Measurements from ENCODE around the gene PDE4D.

PDE4D gene

GRCh38 chr5:59149271-59149670, 744.3 kb downstream of the PDE4D start:
- no peak for DNase-seq (ENCODE audit: low spot score in 2 of 2)
- Histone ChIP-seq H3K36me3 (replicated peaks) (no peaks in the 10 kb centered on the region), H3K27me3 (ENCODE audit: low read depth) (peaks cover 3% of the 10 kb centered on the region; the same call in 1 of the 2 replicates), H3K4me3 (no peak overlapping the region), H3K9me3 (no peaks in the 10 kb centered on the region), H3K4me1 (no peaks in the 10 kb centered on the region)
- in situ Hi-C loops (cut with MboI; ENCODE audit: low sequenced_read_pairs): no loop called here

- Histone ChIP-seq H3K27me3 (ENCODE audit: low read depth) (peaks cover 3% of the 10 kb centered on the region; the same call in 1 of the 2 replicates), H3K36me3 (replicated peaks) (no peaks in the 10 kb centered on the region), H3K4me3 (no peak overlapping the region), H3K4me1 (no peaks in the 10 kb centered on the region), H3K9me3 (no peaks in the 10 kb centered on the region)
- in situ Hi-C loops (cut with MboI; ENCODE audit: low sequenced_read_pairs): no loop called here
- DNase-seq (ENCODE audit: low spot score in 2 of 2): no peak
Measured at GRCh38 chr5:59146729-59147128, 746.8 kb downstream of the PDE4D start.

- no peak overlapping the region for H3K4me3 ChIP-seq
- DNase-seq (ENCODE audit: low spot score in 2 of 2): no peak
- in situ Hi-C loops (cut with MboI; ENCODE audit: low sequenced_read_pairs): no loop called here
- no peaks in the 10 kb centered on the region for H3K9me3 ChIP-seq
- no peaks in the 10 kb centered on the region for H3K36me3 ChIP-seq (replicated peaks)
- no peaks in the 10 kb centered on the region for H3K4me1 ChIP-seq
- H3K27me3 ChIP-seq (ENCODE audit: low read depth): peaks cover 3% of the 10 kb centered on the region; the same call in 1 of the 2 replicates
Measured at GRCh38 chr5:59143926-59144333, 749.6 kb downstream of the PDE4D start.

- DNase-seq (ENCODE audit: low spot score in 2 of 2): no peak
- H3K27me3 ChIP-seq (ENCODE audit: low read depth): peaks cover 3% of the 10 kb centered on the region; the same call in 1 of the 2 replicates
- no peaks in the 10 kb centered on the region for H3K4me1 ChIP-seq
- in situ Hi-C loops (cut with MboI; ENCODE audit: low sequenced_read_pairs): no loop called here
- no peak overlapping the region for H3K4me3 ChIP-seq
- no peaks in the 10 kb centered on the region for H3K36me3 ChIP-seq (replicated peaks)
- H3K9me3 ChIP-seq: no peaks in the 10 kb centered on the region
Measured at GRCh38 chr5:59142927-59143326, 750.6 kb downstream of the PDE4D start.

GRCh38 chr5:59142138-59142537, 751.4 kb downstream of the PDE4D start:
- in situ Hi-C loops (cut with MboI; ENCODE audit: low sequenced_read_pairs): no loop called here
- Histone ChIP-seq H3K36me3 (replicated peaks) (no peaks in the 10 kb centered on the region), H3K4me3 (no peak overlapping the region), H3K4me1 (no peaks in the 10 kb centered on the region), H3K27me3 (ENCODE audit: low read depth) (peaks cover 3% of the 10 kb centered on the region; the same call in 1 of the 2 replicates), H3K9me3 (no peaks in the 10 kb centered on the region)
- no peak for DNase-seq (ENCODE audit: low spot score in 2 of 2)

- Histone ChIP-seq H3K9me3 (no peaks in the 10 kb centered on the region), H3K4me3 (no peak overlapping the region), H3K27me3 (ENCODE audit: low read depth) (peaks cover 2% of the 10 kb centered on the region; the same call in 1 of the 2 replicates), H3K36me3 (replicated peaks) (no peaks in the 10 kb centered on the region), H3K4me1 (no peaks in the 10 kb centered on the region)
- DNase-seq (ENCODE audit: low spot score in 2 of 2): no peak
- in situ Hi-C loops (cut with MboI; ENCODE audit: low sequenced_read_pairs): no loop called here
Measured at GRCh38 chr5:59140133-59140532, 753.4 kb downstream of the PDE4D start.

GRCh38 chr5:59139695-59140094, 753.8 kb downstream of the PDE4D start:
- H3K4me1 ChIP-seq: no peaks in the 10 kb centered on the region
- no peaks in the 10 kb centered on the region for H3K9me3 ChIP-seq
- DNase-seq (ENCODE audit: low spot score in 2 of 2): no peak
- no peaks in the 10 kb centered on the region for H3K36me3 ChIP-seq (replicated peaks)
- in situ Hi-C loops (cut with MboI; ENCODE audit: low sequenced_read_pairs): no loop called here
- no peak overlapping the region for H3K4me3 ChIP-seq
- H3K27me3 ChIP-seq (ENCODE audit: low read depth): no peaks in the 10 kb centered on the region

GRCh38 chr5:59138509-59138908, 755.0 kb downstream of the PDE4D start:
- H3K36me3 ChIP-seq (replicated peaks): no peaks in the 10 kb centered on the region
- no peak overlapping the region for H3K4me3 ChIP-seq
- no peaks in the 10 kb centered on the region for H3K4me1 ChIP-seq
- no peaks in the 10 kb centered on the region for H3K9me3 ChIP-seq
- no peaks in the 10 kb centered on the region for H3K27me3 ChIP-seq (ENCODE audit: low read depth)
- in situ Hi-C loops (cut with MboI; ENCODE audit: low sequenced_read_pairs): no loop called here
- no peak for DNase-seq (ENCODE audit: low spot score in 2 of 2)

- Histone ChIP-seq H3K4me3 (no peak overlapping the region), H3K4me1 (no peaks in the 10 kb centered on the region), H3K9me3 (no peaks in the 10 kb centered on the region), H3K27me3 (ENCODE audit: low read depth) (no peaks in the 10 kb centered on the region), H3K36me3 (replicated peaks) (no peaks in the 10 kb centered on the region)
- DNase-seq (ENCODE audit: low spot score in 2 of 2): no peak
- in situ Hi-C loops (cut with MboI; ENCODE audit: low sequenced_read_pairs): no loop called here
Measured at GRCh38 chr5:59137846-59138245, 755.7 kb downstream of the PDE4D start.

GRCh38 chr5:59136549-59136948, 757.0 kb downstream of the PDE4D start:
- in situ Hi-C loops (cut with MboI; ENCODE audit: low sequenced_read_pairs): no loop called here
- Histone ChIP-seq H3K9me3 (no peaks in the 10 kb centered on the region), H3K27me3 (ENCODE audit: low read depth) (no peaks in the 10 kb centered on the region), H3K4me1 (no peaks in the 10 kb centered on the region), H3K4me3 (no peak overlapping the region), H3K36me3 (replicated peaks) (no peaks in the 10 kb centered on the region)
- DNase-seq (ENCODE audit: low spot score in 2 of 2): no peak

- Histone ChIP-seq H3K4me1 (no peaks in the 10 kb centered on the region), H3K9me3 (no peaks in the 10 kb centered on the region), H3K36me3 (replicated peaks) (no peaks in the 10 kb centered on the region), H3K4me3 (no peak overlapping the region), H3K27me3 (ENCODE audit: low read depth) (no peaks in the 10 kb centered on the region)
- no peak for DNase-seq (ENCODE audit: low spot score in 2 of 2)
- in situ Hi-C loops (cut with MboI; ENCODE audit: low sequenced_read_pairs): no loop called here
Measured at GRCh38 chr5:59134471-59135163, 758.9 kb downstream of the PDE4D start.

- no peaks in the 10 kb centered on the region for H3K27me3 ChIP-seq (ENCODE audit: low read depth)
- H3K9me3 ChIP-seq: no peaks in the 10 kb centered on the region
- in situ Hi-C loops (cut with MboI; ENCODE audit: low sequenced_read_pairs): no loop called here
- no peak overlapping the region for H3K4me3 ChIP-seq
- no peaks in the 10 kb centered on the region for H3K36me3 ChIP-seq (replicated peaks)
- DNase-seq (ENCODE audit: low spot score in 2 of 2): no peak
- H3K4me1 ChIP-seq: no peaks in the 10 kb centered on the region
Measured at GRCh38 chr5:59133764-59134261, 759.7 kb downstream of the PDE4D start.

- no peaks in the 10 kb centered on the region for H3K27me3 ChIP-seq (ENCODE audit: low read depth)
Measured at GRCh38 chr5:59132131-59132530, 761.4 kb downstream of the PDE4D start.

GRCh38 chr5:59130431-59130830, 763.1 kb downstream of the PDE4D start:
- no peaks in the 10 kb centered on the region for H3K4me1 ChIP-seq
- H3K36me3 ChIP-seq (replicated peaks): no peaks in the 10 kb centered on the region
- H3K27me3 ChIP-seq (ENCODE audit: low read depth): no peaks in the 10 kb centered on the region
- H3K9me3 ChIP-seq: no peaks in the 10 kb centered on the region
- no peak overlapping the region for H3K4me3 ChIP-seq
- in situ Hi-C loops (cut with MboI; ENCODE audit: low sequenced_read_pairs): no loop called here
- DNase-seq (ENCODE audit: low spot score in 2 of 2): no peak

More at GRCh38 chr5:59132131-59132530, 761.4 kb downstream of the PDE4D start:
- in situ Hi-C loops (cut with MboI; ENCODE audit: low sequenced_read_pairs): no loop called here
- no peaks in the 10 kb centered on the region for H3K36me3 ChIP-seq (replicated peaks)
- H3K4me1 ChIP-seq: no peaks in the 10 kb centered on the region
- H3K4me3 ChIP-seq: no peak overlapping the region
- DNase-seq (ENCODE audit: low spot score in 2 of 2): no peak
- H3K9me3 ChIP-seq: no peaks in the 10 kb centered on the region

All from HAP-1 (cell line).